ENCODE results near the gene ZSWIM4.
A peak's percentile ranks its signal among the peaks of the same experiment; 100 is the strongest.

Gene ZSWIM4

DNA sequence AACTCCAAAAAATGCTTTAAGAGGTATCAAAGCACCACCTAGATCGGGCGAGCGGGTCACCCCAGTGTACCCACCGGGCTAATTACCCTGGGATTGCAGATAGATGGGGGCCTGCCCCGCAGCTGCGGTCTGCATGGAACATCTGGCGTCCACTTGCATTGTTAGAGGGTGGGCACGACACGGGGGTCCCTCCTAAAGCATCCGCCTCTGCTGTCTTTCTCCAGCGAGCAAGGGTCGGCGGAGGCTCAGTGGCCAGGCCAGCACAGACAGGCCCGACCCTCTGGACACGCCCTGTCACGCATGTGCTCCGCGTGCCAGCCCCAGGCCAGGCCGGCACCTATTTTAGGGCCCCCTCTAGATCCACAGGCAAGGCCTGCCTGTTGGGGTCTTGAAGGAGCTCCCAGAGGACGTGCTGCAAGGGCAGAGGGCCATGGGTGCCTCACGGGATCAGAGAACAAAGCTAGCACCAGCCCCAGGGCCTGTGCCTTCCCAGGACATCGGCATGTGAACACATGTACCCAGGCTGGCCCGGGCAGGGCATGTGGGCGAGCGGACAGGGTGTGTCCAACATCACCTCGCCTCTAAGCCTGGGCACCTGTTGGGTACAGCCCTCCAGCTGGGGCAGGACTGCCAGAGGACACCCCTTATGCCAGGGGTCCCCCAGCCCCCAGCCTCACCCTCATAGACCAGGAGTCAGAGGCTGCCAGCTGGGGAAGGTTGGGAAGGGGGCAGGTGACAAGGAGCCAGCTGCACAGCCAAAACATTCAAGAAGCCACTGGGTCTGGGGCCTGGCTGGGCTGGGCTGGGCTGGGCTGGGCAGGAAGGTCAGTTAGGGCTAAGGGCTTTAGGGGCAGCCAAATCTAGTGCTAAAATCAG lies 46.1 kb downstream of the ZSWIM4 start:
- H3K9me3 ChIP-seq (ENCODE audit: control insufficient read depth, low read length) = no peaks in the 10 kb centered on the region
- H3K36me3 ChIP-seq (ENCODE audit: control insufficient read depth, insufficient read depth, low read length) = no peaks in the 10 kb centered on the region
- H3K4me1 ChIP-seq (ENCODE audit: control insufficient read depth, insufficient read depth, low read length, poor library complexity, severe bottlenecking) = peaks cover 87% of the 10 kb centered on the region
- H3K27ac ChIP-seq (ENCODE audit: insufficient read depth, low read length, poor library complexity, severe bottlenecking) = peak overlapping the region; percentile 99
- H3K4me3 ChIP-seq (ENCODE audit: insufficient read depth, low read depth, low read length, poor library complexity, severe bottlenecking) = peak overlapping the region; percentile 88
- no peaks in the 10 kb centered on the region for H3K27me3 ChIP-seq (replicated peaks; ENCODE audit: control insufficient read depth, insufficient read depth, low read length, poor library complexity, severe bottlenecking)
- DNase-seq = peak in 2 of 3 donors; percentile 33 to 37

- Histone ChIP-seq H3K9me3 (ENCODE audit: control insufficient read depth, low read length) (no peaks in the 10 kb centered on the region), H3K27me3 (replicated peaks; ENCODE audit: control insufficient read depth, insufficient read depth, low read length, poor library complexity, severe bottlenecking) (no peaks in the 10 kb centered on the region), H3K27ac (ENCODE audit: insufficient read depth, low read length, poor library complexity, severe bottlenecking) (peak overlapping the region; percentile 99), H3K36me3 (ENCODE audit: control insufficient read depth, insufficient read depth, low read length) (no peaks in the 10 kb centered on the region), H3K4me1 (ENCODE audit: control insufficient read depth, insufficient read depth, low read length, poor library complexity, severe bottlenecking) (peaks cover 85% of the 10 kb centered on the region), H3K4me3 (ENCODE audit: insufficient read depth, low read depth, low read length, poor library complexity, severe bottlenecking) (peak overlapping the region; percentile 88)
- no peak for DNase-seq
These were observed 46.7 kb downstream of the ZSWIM4 start for GRCh38 chr19:13841962-13842290.

DNA sequence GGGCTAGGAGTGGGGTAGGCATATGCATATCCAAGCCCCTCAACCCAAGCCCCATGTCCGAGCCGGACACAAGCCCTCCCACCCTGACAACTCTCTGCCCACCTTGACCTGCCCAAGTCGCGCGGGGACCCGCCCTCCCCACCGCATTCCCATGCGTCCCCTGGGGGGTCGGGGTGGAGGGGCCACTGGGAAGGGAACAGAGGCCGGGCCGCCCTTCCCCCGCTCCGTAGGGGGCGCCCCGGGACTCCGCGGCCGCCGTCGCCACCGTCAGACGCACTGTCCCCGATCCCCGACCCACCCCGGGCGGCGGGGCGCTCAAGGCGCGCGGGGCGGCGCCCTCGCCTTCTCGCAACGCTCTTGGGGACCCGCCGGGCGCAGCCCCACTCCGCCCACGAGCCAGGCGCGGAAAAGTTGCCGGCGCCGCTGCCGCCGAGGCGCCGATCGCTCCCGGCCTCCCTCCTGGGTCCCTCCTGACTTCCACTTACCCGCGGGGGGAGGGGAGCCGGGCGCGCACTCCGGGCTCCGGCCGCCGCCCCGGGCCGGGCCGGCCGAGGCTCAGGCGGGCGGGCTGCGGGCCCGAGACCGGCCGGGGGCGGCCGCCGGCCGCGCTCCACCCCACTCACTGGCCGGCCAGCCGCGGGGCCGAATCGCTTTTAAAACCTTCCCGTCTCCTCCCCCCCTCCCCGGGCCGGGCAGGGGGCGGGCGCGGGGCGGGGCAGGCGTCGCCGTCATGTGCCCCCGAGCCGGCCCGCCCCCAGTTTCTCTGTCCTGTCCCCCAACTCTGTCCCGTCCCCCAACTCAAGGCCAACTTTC lies 47.3 kb downstream of the ZSWIM4 start:
- no peaks in the 10 kb centered on the region for H3K27me3 ChIP-seq (replicated peaks; ENCODE audit: control insufficient read depth, insufficient read depth, low read length, poor library complexity, severe bottlenecking)
- DNase-seq = peak; percentile 72 to 76 (median 76)
- peaks cover 85% of the 10 kb centered on the region for H3K4me1 ChIP-seq (ENCODE audit: control insufficient read depth, insufficient read depth, low read length, poor library complexity, severe bottlenecking)
- peak overlapping the region; percentile 99 for H3K27ac ChIP-seq (ENCODE audit: insufficient read depth, low read length, poor library complexity, severe bottlenecking)
- H3K36me3 ChIP-seq (ENCODE audit: control insufficient read depth, insufficient read depth, low read length) = no peaks in the 10 kb centered on the region
- H3K9me3 ChIP-seq (ENCODE audit: control insufficient read depth, low read length) = no peaks in the 10 kb centered on the region
- peak overlapping the region; percentile 88 for H3K4me3 ChIP-seq (ENCODE audit: insufficient read depth, low read depth, low read length, poor library complexity, severe bottlenecking)

DNA sequence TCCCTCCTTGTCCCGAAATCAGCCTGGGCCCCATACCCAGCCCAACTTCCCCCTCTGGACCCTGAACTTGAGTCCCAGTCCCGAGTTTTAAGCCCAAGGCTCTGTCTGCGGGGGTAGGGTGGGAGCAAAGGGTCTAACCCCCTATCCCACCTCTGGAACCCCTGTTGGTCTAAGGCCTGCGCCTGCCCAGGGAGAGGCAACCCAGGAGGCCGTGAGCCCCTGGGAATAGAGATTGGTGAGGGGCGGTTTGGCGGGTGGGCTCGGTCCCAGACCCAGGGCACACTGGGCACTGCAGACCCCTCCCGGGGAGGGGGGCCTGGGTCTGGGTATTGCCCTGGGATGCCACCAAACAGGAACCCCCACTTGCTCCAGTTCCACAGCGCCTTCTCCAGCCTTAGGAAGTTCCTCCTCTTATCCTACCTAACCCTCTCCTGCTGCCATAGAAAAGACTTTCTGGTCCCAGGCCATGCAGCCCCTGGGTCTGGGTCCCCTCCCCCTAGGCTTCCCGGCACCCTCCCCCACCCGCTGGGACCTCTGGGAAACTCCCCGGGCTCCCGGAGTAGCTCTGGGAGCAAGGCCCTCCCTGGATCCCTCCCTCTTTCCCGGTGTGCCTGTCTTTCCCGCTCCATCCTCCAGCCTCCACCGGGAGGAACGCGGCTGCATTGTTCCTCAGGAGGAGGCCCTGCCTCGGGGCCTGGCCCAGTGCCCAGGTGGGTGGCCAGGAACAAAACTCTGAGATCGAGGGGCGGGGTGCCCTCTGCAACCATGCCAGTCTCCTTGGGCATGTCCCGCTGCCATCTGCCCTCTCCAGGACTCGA lies 48.1 kb downstream of the ZSWIM4 start:
- H3K4me3 ChIP-seq (ENCODE audit: insufficient read depth, low read depth, low read length, poor library complexity, severe bottlenecking) = peak overlapping the region; percentile 56
- no peaks in the 10 kb centered on the region for H3K36me3 ChIP-seq (ENCODE audit: control insufficient read depth, insufficient read depth, low read length)
- no peaks in the 10 kb centered on the region for H3K9me3 ChIP-seq (ENCODE audit: control insufficient read depth, low read length)
- no peaks in the 10 kb centered on the region for H3K27me3 ChIP-seq (replicated peaks; ENCODE audit: control insufficient read depth, insufficient read depth, low read length, poor library complexity, severe bottlenecking)
- H3K27ac ChIP-seq (ENCODE audit: insufficient read depth, low read length, poor library complexity, severe bottlenecking) = peak overlapping the region; percentile 99
- DNase-seq = no peak
- H3K4me1 ChIP-seq (ENCODE audit: control insufficient read depth, insufficient read depth, low read length, poor library complexity, severe bottlenecking) = peaks cover 87% of the 10 kb centered on the region

GRCh38 chr19:13844130-13844631 lies 48.9 kb downstream of the ZSWIM4 start:
- Histone ChIP-seq H3K36me3 (ENCODE audit: control insufficient read depth, insufficient read depth, low read length) (no peaks in the 10 kb centered on the region), H3K27ac (ENCODE audit: insufficient read depth, low read length, poor library complexity, severe bottlenecking) (peak overlapping the region; percentile 99), H3K27me3 (replicated peaks; ENCODE audit: control insufficient read depth, insufficient read depth, low read length, poor library complexity, severe bottlenecking) (no peaks in the 10 kb centered on the region), H3K4me1 (ENCODE audit: control insufficient read depth, insufficient read depth, low read length, poor library complexity, severe bottlenecking) (peaks cover 78% of the 10 kb centered on the region), H3K9me3 (ENCODE audit: control insufficient read depth, low read length) (no peaks in the 10 kb centered on the region), H3K4me3 (ENCODE audit: insufficient read depth, low read depth, low read length, poor library complexity, severe bottlenecking) (no peak overlapping the region)
- DNase-seq = no peak

- DNase-seq = peak; percentile 98 to 99 (median 99)
- H3K36me3 ChIP-seq (ENCODE audit: control insufficient read depth, insufficient read depth, low read length) = no peaks in the 10 kb centered on the region
- H3K27me3 ChIP-seq (replicated peaks; ENCODE audit: control insufficient read depth, insufficient read depth, low read length, poor library complexity, severe bottlenecking) = no peaks in the 10 kb centered on the region
- H3K4me1 ChIP-seq (ENCODE audit: control insufficient read depth, insufficient read depth, low read length, poor library complexity, severe bottlenecking) = peaks cover 70% of the 10 kb centered on the region
- peak overlapping the region; percentile 58 for H3K4me3 ChIP-seq (ENCODE audit: insufficient read depth, low read depth, low read length, poor library complexity, severe bottlenecking)
- H3K9me3 ChIP-seq (ENCODE audit: control insufficient read depth, low read length) = no peaks in the 10 kb centered on the region
- peak overlapping the region; percentile 100 for H3K27ac ChIP-seq (ENCODE audit: insufficient read depth, low read length, poor library complexity, severe bottlenecking)
These were observed 51.5 kb downstream of the ZSWIM4 start for GRCh38 chr19:13846557-13847406.

DNA sequence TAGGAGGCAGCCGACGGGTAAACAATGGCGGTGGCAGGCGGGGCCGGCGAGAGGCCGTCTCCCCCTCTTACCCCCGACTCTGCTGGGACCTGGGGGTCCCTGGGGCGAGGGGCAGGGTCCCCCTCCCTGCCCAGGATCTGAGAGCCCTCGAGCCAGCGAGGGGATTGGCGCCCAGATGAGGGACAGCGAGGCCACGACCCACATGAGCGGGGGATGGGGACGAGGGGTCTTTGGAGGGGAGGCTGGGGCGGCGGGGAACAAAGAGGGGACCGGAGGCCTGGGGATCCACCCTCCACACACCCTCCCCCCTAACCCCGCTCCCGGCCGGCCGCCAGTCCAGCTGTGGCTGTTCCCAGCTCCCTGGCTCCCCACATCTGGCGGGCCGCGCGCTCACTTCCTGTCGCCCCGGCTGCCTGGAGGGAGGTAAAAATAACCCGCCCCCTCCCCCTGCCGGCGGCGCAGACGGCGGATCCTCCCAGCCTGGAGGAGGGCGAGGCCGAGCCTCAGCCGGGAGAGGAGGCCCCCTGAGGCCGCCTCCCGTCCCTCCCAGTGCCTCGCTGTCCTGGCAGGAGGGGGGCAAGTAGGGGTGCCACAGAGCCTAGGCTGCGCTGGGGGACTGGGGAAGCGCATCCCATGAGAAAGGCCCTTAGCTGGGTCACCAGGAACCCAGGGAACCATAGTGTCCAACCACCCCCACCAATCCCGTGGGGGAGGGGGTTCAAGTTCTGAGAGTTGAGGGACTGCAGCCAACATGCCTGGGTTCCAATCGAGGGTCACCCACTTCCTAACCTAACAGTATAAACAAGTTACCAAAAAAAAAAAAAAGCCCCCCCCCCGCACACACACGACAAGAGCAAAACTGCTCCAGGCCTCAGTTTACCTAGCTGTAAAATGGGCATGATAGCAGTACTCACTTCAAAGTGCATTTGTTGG lies 52.4 kb downstream of the ZSWIM4 start:
- H3K4me1 ChIP-seq (ENCODE audit: control insufficient read depth, insufficient read depth, low read length, poor library complexity, severe bottlenecking) = peaks cover 67% of the 10 kb centered on the region
- H3K27me3 ChIP-seq (replicated peaks; ENCODE audit: control insufficient read depth, insufficient read depth, low read length, poor library complexity, severe bottlenecking) = no peaks in the 10 kb centered on the region
- H3K27ac ChIP-seq (ENCODE audit: insufficient read depth, low read length, poor library complexity, severe bottlenecking) = peak overlapping the region; percentile 100
- no peaks in the 10 kb centered on the region for H3K36me3 ChIP-seq (ENCODE audit: control insufficient read depth, insufficient read depth, low read length)
- DNase-seq = peak; percentile 82 to 85 (median 85)
- H3K4me3 ChIP-seq (ENCODE audit: insufficient read depth, low read depth, low read length, poor library complexity, severe bottlenecking) = peak overlapping the region; percentile 58
- no peaks in the 10 kb centered on the region for H3K9me3 ChIP-seq (ENCODE audit: control insufficient read depth, low read length)

DNA sequence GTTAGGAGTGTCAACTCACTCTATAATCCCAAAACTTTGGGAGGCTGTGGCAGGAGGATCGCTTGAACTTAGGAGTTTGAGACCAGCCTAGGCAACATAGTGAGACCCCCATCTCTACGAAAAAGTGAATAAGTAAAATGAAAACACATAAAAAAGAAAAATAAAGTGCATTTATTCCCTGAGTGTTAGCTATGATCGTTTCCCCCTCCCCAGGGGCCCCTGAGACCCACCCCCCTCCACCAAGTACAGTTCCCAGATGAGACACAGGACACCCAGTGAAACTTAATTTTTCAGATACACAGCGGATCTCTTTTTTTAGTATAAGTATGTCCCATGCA lies 53.1 kb downstream of the ZSWIM4 start:
- H3K4me1 ChIP-seq (ENCODE audit: control insufficient read depth, insufficient read depth, low read length, poor library complexity, severe bottlenecking) = peaks cover 61% of the 10 kb centered on the region
- peak overlapping the region; percentile 58 for H3K4me3 ChIP-seq (ENCODE audit: insufficient read depth, low read depth, low read length, poor library complexity, severe bottlenecking)
- peak overlapping the region; percentile 100 for H3K27ac ChIP-seq (ENCODE audit: insufficient read depth, low read length, poor library complexity, severe bottlenecking)
- H3K36me3 ChIP-seq (ENCODE audit: control insufficient read depth, insufficient read depth, low read length) = no peaks in the 10 kb centered on the region
- H3K27me3 ChIP-seq (replicated peaks; ENCODE audit: control insufficient read depth, insufficient read depth, low read length, poor library complexity, severe bottlenecking) = no peaks in the 10 kb centered on the region
- no peak for DNase-seq
- no peaks in the 10 kb centered on the region for H3K9me3 ChIP-seq (ENCODE audit: control insufficient read depth, low read length)
